ENCODE results near the gene CARMIL3.

DNA sequence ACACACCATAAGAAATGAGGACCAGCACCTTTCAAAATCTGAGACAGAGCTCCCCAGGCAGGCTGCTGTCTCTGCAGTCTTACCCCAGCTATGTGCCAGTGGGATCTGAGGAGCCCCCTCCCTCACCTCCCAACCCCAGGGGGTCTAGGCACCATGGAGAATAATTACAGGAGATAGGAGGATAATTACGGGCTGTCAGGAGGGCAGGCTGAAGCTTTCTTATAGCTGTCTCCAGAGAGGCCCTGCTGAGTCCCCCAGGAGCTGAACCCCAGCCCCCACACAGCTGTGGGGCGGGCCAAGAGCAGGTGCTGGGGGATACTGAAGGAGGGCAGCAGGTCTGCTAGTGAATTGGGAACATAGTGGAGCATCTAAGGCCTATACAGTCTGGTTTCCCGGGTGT lies 26.3 kb downstream of the CARMIL3 start:
- TF ChIP-seq, protein P1, sequence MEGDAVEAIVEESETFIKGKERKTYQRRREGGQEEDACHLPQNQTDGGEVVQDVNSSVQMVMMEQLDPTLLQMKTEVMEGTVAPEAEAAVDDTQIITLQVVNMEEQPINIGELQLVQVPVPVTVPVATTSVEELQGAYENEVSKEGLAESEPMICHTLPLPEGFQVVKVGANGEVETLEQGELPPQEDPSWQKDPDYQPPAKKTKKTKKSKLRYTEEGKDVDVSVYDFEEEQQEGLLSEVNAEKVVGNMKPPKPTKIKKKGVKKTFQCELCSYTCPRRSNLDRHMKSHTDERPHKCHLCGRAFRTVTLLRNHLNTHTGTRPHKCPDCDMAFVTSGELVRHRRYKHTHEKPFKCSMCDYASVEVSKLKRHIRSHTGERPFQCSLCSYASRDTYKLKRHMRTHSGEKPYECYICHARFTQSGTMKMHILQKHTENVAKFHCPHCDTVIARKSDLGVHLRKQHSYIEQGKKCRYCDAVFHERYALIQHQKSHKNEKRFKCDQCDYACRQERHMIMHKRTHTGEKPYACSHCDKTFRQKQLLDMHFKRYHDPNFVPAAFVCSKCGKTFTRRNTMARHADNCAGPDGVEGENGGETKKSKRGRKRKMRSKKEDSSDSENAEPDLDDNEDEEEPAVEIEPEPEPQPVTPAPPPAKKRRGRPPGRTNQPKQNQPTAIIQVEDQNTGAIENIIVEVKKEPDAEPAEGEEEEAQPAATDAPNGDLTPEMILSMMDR (conservative IDR thresholded peaks at IDR 0.05; ENCODE audit: low read length) = no peak
- no peak for TF ChIP-seq EZH2phosphoT487 (IDR thresholded peaks at IDR 0.05; ENCODE audit: borderline replicate concordance)
